HCT116 (cell line): ENCODE data around the gene RHNO1. TPM values are rescaled to one million over a fixed set of nuclear protein-coding genes. Genes with fewer than 3 reads are reported as not detected.

Experiments
- ATAC-seq: fragments of 200-7000 bp; cut with Tn5 transposase; 2 replicates; pipeline ENCODE4 v1.9.1; 2020; ENCODE audit warnings: mild to moderate bottlenecking, moderate library complexity
- BruUV-seq: library from RNA; stranded (reverse); fragments of 400-500 nt; replicated peaks from 2 replicates; lab custom pipeline; 2021; lab: Mats Ljungman, UMichigan
- CTCF ChIA-PET: fragments of 300-600 bp; sonication (Branson Sonifier 250); formaldehyde crosslinking; loops from one replicate; lab custom pipeline; 2021; ENCODE audit warnings: antibody characterized with exemption; lab: Charles Lee
- POLR2A ChIA-PET: fragments of 300-600, 350-600 bp; sonication (Branson Sonifier 250); formaldehyde crosslinking; loops from one replicate; lab custom pipeline; 2021; ENCODE audit warnings: antibody characterized with exemption; lab: Charles Lee
- RAD21 ChIA-PET, 2 experiments: fragments of 300-600 bp; sonication (Branson Sonifier 250); formaldehyde crosslinking; loops; one replicate each; lab custom pipeline; 2023; ENCODE audit warnings: low total read pairs in 2 of 2; ENCODE audit not compliant: uncharacterized antibody in 2 of 2, unreplicated experiment in 2 of 2, low non-redundant PET in 1 of 2; lab: Charles Lee
- DNase-seq: peaks from one replicate; pipeline ENCODE4 v3.0.0-alpha.2; 2010; ENCODE audit warnings: low read depth, low spot score
- H2AFZ ChIP-seq: fragments of 200-600 bp; shearing (Covaris generic), sonication (generic); 2 replicates; pipeline ENCODE4 v1.6.1; 2017; ENCODE audit warnings: low read depth, mixed run types, mixed read lengths, antibody characterized with exemption, low read length; ENCODE audit not compliant: poor library complexity, severe bottlenecking
- H3K27ac ChIP-seq: 2 replicates; pipeline ENCODE4 v1.5.1; 2012; ENCODE audit warnings: low read depth, low read length
- H3K27me3 ChIP-seq: fragments of 200-600 bp; sonication (generic); 2 replicates; pipeline ENCODE4 v1.6.1; 2016; ENCODE audit warnings: mixed run types, low read length, mixed read lengths; ENCODE audit not compliant: insufficient read depth
- H3K36me3 ChIP-seq, 2 experiments: fragments of 200-500 bp in 1 of 2; fragments of 200-600 bp in 1 of 2; sonication (Bioruptor generic) in 1 of 2; sonication (generic) in 1 of 2; 2 replicates each; pipeline versions ENCODE4 v1.5.1 to v1.6.1; 2014 to 2016; ENCODE audit warnings: low read length in 2 of 2, inconsistent platforms in 1 of 2, mixed read lengths in 1 of 2, mixed run types in 1 of 2; ENCODE audit not compliant: insufficient read depth in 2 of 2, control insufficient read depth in 1 of 2
- H3K4me1 ChIP-seq, 2 experiments: fragments of 200-600 bp in 1 of 2; sonication (generic) in 1 of 2; 2 replicates each; pipeline versions ENCODE4 v1.5.1 to v1.6.1; 2012 to 2017; ENCODE audit warnings: low read length in 2 of 2, inconsistent platforms in 1 of 2, mild to moderate bottlenecking in 1 of 2, mixed read lengths in 1 of 2, mixed run types in 1 of 2, moderate library complexity in 1 of 2; ENCODE audit not compliant: insufficient read depth in 2 of 2, control insufficient read depth in 1 of 2
- H3K4me2 ChIP-seq: fragments of 200-600 bp; sonication (generic); 2 replicates; pipeline ENCODE4 v1.6.1; 2017; ENCODE audit warnings: mixed run types, low read length, mixed read lengths
- H3K4me3 ChIP-seq, 2 experiments: fragments of 200-600 bp in 1 of 2; sonication (generic) in 1 of 2; replicated peaks in 1 of 2; 2 replicates each; pipeline ENCODE4 v1.5.1; 2011 to 2016; ENCODE audit warnings: low read length in 2 of 2, control low read depth in 1 of 2, low read depth in 1 of 2, mild to moderate bottlenecking in 1 of 2, mixed read lengths in 1 of 2, mixed run types in 1 of 2
- H3K79me2 ChIP-seq: fragments of 200-600 bp; sonication (generic); 2 replicates; pipeline ENCODE4 v1.6.1; 2017; ENCODE audit warnings: mild to moderate bottlenecking, mixed run types, low read length, moderate library complexity, mixed read lengths; ENCODE audit not compliant: insufficient read depth
- H3K9ac ChIP-seq: fragments of 200-600 bp; sonication (generic); 2 replicates; pipeline ENCODE4 v1.6.1; 2016; ENCODE audit warnings: low read length, mixed read lengths
- H3K9me2 ChIP-seq: fragments of 200-600 bp; sonication (generic), shearing (Covaris generic); 2 replicates; pipeline ENCODE4 v1.6.1; 2017; ENCODE audit warnings: mixed run types, mild to moderate bottlenecking, moderate library complexity; ENCODE audit not compliant: insufficient read depth
- H3K9me3 ChIP-seq, 2 experiments: fragments of 200-500 bp in 1 of 2; fragments of 200-600 bp in 1 of 2; sonication (Bioruptor generic) in 1 of 2; sonication (generic) in 1 of 2; 2 replicates each; pipeline ENCODE4 v1.6.1; 2014 to 2017; ENCODE audit warnings: low read length in 2 of 2, mixed read lengths in 2 of 2, inconsistent platforms in 1 of 2, low read depth in 1 of 2, mild to moderate bottlenecking in 1 of 2, mixed run types in 1 of 2, moderate library complexity in 1 of 2; ENCODE audit not compliant: control insufficient read depth in 1 of 2, insufficient read depth in 1 of 2
- H4K20me1 ChIP-seq: fragments of 200-600 bp; sonication (generic), shearing (Covaris generic); 2 replicates; pipeline ENCODE4 v1.6.1; 2017; ENCODE audit warnings: mixed run types, mild to moderate bottlenecking, moderate library complexity; ENCODE audit not compliant: insufficient read depth
- ATF3 ChIP-seq: IDR thresholded peaks from 2 replicates; pipeline ENCODE4 v1.6.1; 2012
- CBX3 ChIP-seq: IDR thresholded peaks from 2 replicates; pipeline ENCODE4 v1.6.1; 2012; ENCODE audit warnings: low read depth
- CEBPB ChIP-seq: IDR thresholded peaks from 2 replicates; pipeline ENCODE4 v1.6.1; 2012; ENCODE audit warnings: low read depth
- CTCF ChIP-seq, 3 experiments: fragments of 200-600 bp in 1 of 3; sonication (generic) in 1 of 3; IDR thresholded peaks in 2 of 3; conservative IDR thresholded peaks in 1 of 3; 2 replicates each; pipeline ENCODE4 v1.5.1; 2012 to 2017; ENCODE audit warnings: low read depth in 2 of 3, low read length in 2 of 3, antibody characterized with exemption in 1 of 3, borderline replicate concordance in 1 of 3, control low read depth in 1 of 3, mild to moderate bottlenecking in 1 of 3, mixed read lengths in 1 of 3, mixed run types in 1 of 3, moderate library complexity in 1 of 3; ENCODE audit not compliant: insufficient read depth in 1 of 3
- EGR1 ChIP-seq: IDR thresholded peaks from 2 replicates; pipeline ENCODE4 v1.6.1; 2012; ENCODE audit warnings: low read depth
- ELF1 ChIP-seq: IDR thresholded peaks from 2 replicates; pipeline ENCODE4 v1.6.1; 2012; ENCODE audit warnings: low read depth, borderline replicate concordance
- EZH2 ChIP-seq: fragments of 200-600 bp; sonication (generic); IDR thresholded peaks from 2 replicates; pipeline ENCODE4 v1.6.1; 2017; ENCODE audit warnings: antibody characterized with exemption, mixed run types
- EZH2phosphoT487 ChIP-seq: fragments of 200-600 bp; IDR thresholded peaks from 2 replicates; pipeline ENCODE4 v1.6.1; 2018; ENCODE audit warnings: antibody characterized with exemption, borderline replicate concordance
- FOSL1 ChIP-seq: IDR thresholded peaks from 2 replicates; pipeline ENCODE4 v1.6.1; 2012; ENCODE audit warnings: low read depth
- JUND ChIP-seq: IDR thresholded peaks from 2 replicates; pipeline ENCODE4 v1.6.1; 2012
- POLR2A ChIP-seq: IDR thresholded peaks from 2 replicates; pipeline ENCODE4 v1.7.0; 2011; ENCODE audit warnings: borderline replicate concordance; ENCODE audit not compliant: insufficient read depth, insufficient read length; ENCODE audit errors: extremely low read depth
- POLR2AphosphoS5 ChIP-seq: IDR thresholded peaks from 2 replicates; pipeline ENCODE4 v1.6.1; 2011; ENCODE audit warnings: mild to moderate bottlenecking, low read depth, low read length, moderate library complexity
- TCF7L2 ChIP-seq: IDR thresholded peaks from 2 replicates; pipeline ENCODE4 v1.7.0; 2011; ENCODE audit warnings: borderline replicate concordance, inconsistent platforms; ENCODE audit not compliant: insufficient read depth, insufficient read length; ENCODE audit errors: extremely low read depth
- YY1 ChIP-seq: IDR thresholded peaks from 2 replicates; pipeline ENCODE4 v1.6.1; 2011; ENCODE audit warnings: low read length, low read depth, moderate library complexity, mild to moderate bottlenecking; ENCODE audit not compliant: insufficient replicate concordance; ENCODE audit errors: extremely low read depth
- ZFX ChIP-seq: fragments of 450-650 bp; IDR thresholded peaks from 2 replicates; pipeline ENCODE4 v1.6.1; 2017
- ZNF274 ChIP-seq: fragments of 200-500 bp; sonication (Bioruptor generic); IDR thresholded peaks from 2 replicates; pipeline ENCODE4 v1.6.1; 2014; ENCODE audit warnings: mild to moderate bottlenecking, low read depth, low read length, inconsistent platforms
- intact Hi-C: fragments of 100-400 bp; cut with micrococcal nuclease; formaldehyde crosslinking; loops from 2 replicates; pipeline ENCODE4 v1.10.0; 2022
- total RNA-seq: library from RNA; stranded (reverse); gene quantifications from one replicate; pipeline ENCODE4 v1.2.1, GENCODE V29; 2021; ENCODE audit not compliant: unreplicated experiment
- TF ChIP-seq, protein P1 (sequence below): IDR thresholded peaks from 2 replicates; pipeline ENCODE4 v1.6.1; 2012

The RHNO1 gene
- total RNA-seq, 1 experiment from 2014 or later, result 29.7 TPM

DNA sequence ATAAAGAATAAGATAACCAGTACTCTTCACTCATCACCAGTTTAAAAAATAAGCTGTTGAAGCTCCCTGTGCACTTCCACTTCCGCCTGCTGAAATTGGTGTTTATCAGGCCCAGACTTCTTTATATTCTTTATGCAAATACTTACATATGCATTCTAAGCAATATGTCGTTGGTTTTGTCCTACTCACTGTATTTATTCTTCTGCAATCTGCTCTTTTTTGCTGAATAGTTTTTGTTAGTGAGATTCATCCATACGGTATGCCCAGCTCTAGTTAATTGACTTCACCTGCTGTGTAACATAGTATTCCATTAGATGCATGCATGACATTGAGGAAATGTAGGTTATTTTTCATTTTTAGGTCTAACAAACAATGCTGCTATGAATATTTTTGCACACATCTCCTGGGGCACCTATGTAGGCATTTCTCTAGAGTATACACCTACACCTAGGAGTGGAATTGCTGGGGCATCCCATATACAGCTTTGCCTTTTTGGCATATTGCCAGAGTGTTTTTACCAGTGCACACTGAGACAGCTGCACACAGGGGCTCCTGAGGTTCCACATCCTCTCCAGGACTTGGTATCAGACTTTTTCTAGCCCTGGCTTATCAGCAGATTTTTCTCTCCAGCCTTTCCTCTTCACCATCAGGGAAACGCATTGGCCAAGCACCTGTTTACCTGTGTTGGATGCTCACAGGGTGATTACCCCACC, 41.2 kb upstream of the RHNO1 start:
- Histone ChIP-seq H3K9me2 (no peaks in the 10 kb centered on the region), H3K4me2 (no peak overlapping the region), H3K27ac (no peak overlapping the region), H2AFZ (no peak overlapping the region), H3K36me3 (0 out of 4 replicates have a peak, but pooled peaks cover 0 to 3% of the 10 kb centered on the region in 2 experiments), H3K4me1 (no peaks in the 10 kb centered on the region), H4K20me1 (no peaks in the 10 kb centered on the region), H3K4me3 (no peak overlapping the region), H3K9ac (no peak overlapping the region), H3K27me3 (no peaks in the 10 kb centered on the region), H3K9me3 (no peaks in the 10 kb centered on the region), H3K79me2 (no peaks in the 10 kb centered on the region)
- DNase-seq (no peak), ATAC-seq (no peak)
- ChIA-PET POLR2A (no interaction called here), RAD21 (no interaction called here), CTCF (no interaction called here)
- no TSS peak for BruUV-seq
- TF ChIP-seq ELF1, result no peak
- no peak for TF ChIP-seq JUND
- TF ChIP-seq YY1, result no peak
- TF ChIP-seq POLR2A, result no peak
- no peak for TF ChIP-seq ZNF274
- no peak for TF ChIP-seq POLR2AphosphoS5
- TF ChIP-seq EZH2phosphoT487, result no peak
- TF ChIP-seq ZFX, result no peak
- TF ChIP-seq CTCF (IDR thresholded peaks at IDR 0.05 in 2 of 3, conservative IDR thresholded peaks at IDR 0.05 in 1 of 3; ENCODE audit: borderline replicate concordance in 1 of 3, insufficient read depth in 1 of 3, low read depth in 2 of 3, low read length in 2 of 3), result no peak
- no peak for TF ChIP-seq ATF3
- no peak for TF ChIP-seq FOSL1
- TF ChIP-seq EGR1, result no peak
- no peak for TF ChIP-seq TCF7L2
- TF ChIP-seq EZH2, result no peak
- TF ChIP-seq, protein P1, sequence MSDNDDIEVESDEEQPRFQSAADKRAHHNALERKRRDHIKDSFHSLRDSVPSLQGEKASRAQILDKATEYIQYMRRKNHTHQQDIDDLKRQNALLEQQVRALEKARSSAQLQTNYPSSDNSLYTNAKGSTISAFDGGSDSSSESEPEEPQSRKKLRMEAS, result no peak
- TF ChIP-seq CBX3, result no peak
- no peak for TF ChIP-seq CEBPB
- intact Hi-C loops, result no loop called here
